Uterus (tissue), 4 donors: ENCODE results near the gene LYPD4. TPM values are rescaled to one million over a fixed set of nuclear protein-coding genes. Genes with fewer than 3 reads are reported as not detected.

Source experiments
- DNase-seq, 2 donors: peaks; one replicate each; pipeline ENCODE4 v3.0.0-alpha.2; 2019 to 2020
- H3K27ac ChIP-seq, 2 donors: fragments of 200-600 bp; sonication (generic); 1 replicate in 1 of 2; 2 replicates in 1 of 2; pipeline ENCODE4 v1.5.1; 2016 to 2018
- H3K27me3 ChIP-seq, 2 donors: fragments of 200-600 bp; sonication (generic); one replicate each; pipeline ENCODE4 v1.5.1; 2018 to 2019; ENCODE audit warnings: control low read depth in 1 of 2
- H3K36me3 ChIP-seq, 2 donors: fragments of 200-600 bp; sonication (generic); one replicate each; pipeline ENCODE4 v1.5.1; 2019; ENCODE audit warnings: control low read depth in 1 of 2
- H3K4me1 ChIP-seq, 2 donors: fragments of 200-600 bp; sonication (generic); one replicate each; pipeline ENCODE4 v1.5.1; 2018 to 2019; ENCODE audit warnings: control low read depth in 1 of 2
- H3K4me3 ChIP-seq, 2 donors: fragments of 200-600 bp; sonication (generic); 1 replicate in 1 of 2; 2 replicates in 1 of 2; pipeline ENCODE4 v1.5.1; 2018 to 2019; ENCODE audit warnings: mild to moderate bottlenecking in 1 of 2
- H3K9me3 ChIP-seq, 2 donors: fragments of 200-600 bp; sonication (generic); one replicate each; pipeline ENCODE4 v1.5.1; 2019; ENCODE audit warnings: control low read depth in 1 of 2
- CTCF ChIP-seq, 4 experiments: fragments of 200-600 bp in 2 of 4; fragments of 450-650 bp in 2 of 4; sonication (generic) in 2 of 4; IDR thresholded peaks; one replicate each; pipeline ENCODE4 v1.5.1; 2016 to 2019; ENCODE audit warnings: antibody characterized with exemption in 4 of 4, mild to moderate bottlenecking in 2 of 4, moderate library complexity in 1 of 4
- POLR2A ChIP-seq, 2 donors: fragments of 450-650 bp; IDR thresholded peaks; one replicate each; pipeline ENCODE4 v1.6.1; 2016; ENCODE audit warnings: antibody characterized with exemption in 2 of 2, mild to moderate bottlenecking in 1 of 2, moderate library complexity in 1 of 2
- intact Hi-C: fragments of 100-400 bp; cut with DNase I; formaldehyde crosslinking; loops from one replicate; pipeline ENCODE4 v1.15.1; 2023; ENCODE audit warnings: low total_unique reads
- total RNA-seq, 4 donors: library from RNA; depleted of rRNA in 3 of 4; stranded (reverse); fragments of >200 nt in 3 of 4; gene quantifications; one replicate each; pipeline versions ENCODE4 v1.1.0 to v1.2.4, GENCODE V29; 2014 to 2023
- donor health status: DM: yes; HTN: yes; CAD: no.

The LYPD4 gene
- total RNA-seq, 4 donors from 2014 or later = not detected

GRCh38 chr19:41815301-41815700 lies 29.2 kb downstream of the LYPD4 start:
- H3K4me3 ChIP-seq = no peak overlapping the region
- no peaks in the 10 kb centered on the region for H3K9me3 ChIP-seq
- H3K27me3 ChIP-seq = no peaks in the 10 kb centered on the region
- H3K4me1 ChIP-seq = no peaks in the 10 kb centered on the region
- no peak for TF ChIP-seq CTCF (IDR thresholded peaks at IDR 0.05)
- no peak for TF ChIP-seq POLR2A (IDR thresholded peaks at IDR 0.05)
- H3K36me3 ChIP-seq = no peaks in the 10 kb centered on the region
- no peak for DNase-seq
- H3K27ac ChIP-seq = no peak overlapping the region
- intact Hi-C loops = no loop called here

- H3K36me3 ChIP-seq = no peaks in the 10 kb centered on the region
- no peaks in the 10 kb centered on the region for H3K9me3 ChIP-seq
- H3K4me3 ChIP-seq = no peak overlapping the region
- TF ChIP-seq CTCF (IDR thresholded peaks at IDR 0.05) = no peak
- TF ChIP-seq POLR2A (IDR thresholded peaks at IDR 0.05) = no peak
- H3K27me3 ChIP-seq = no peaks in the 10 kb centered on the region
- DNase-seq = no peak
- no peak overlapping the region for H3K27ac ChIP-seq
- intact Hi-C loops = no loop called here
- no peaks in the 10 kb centered on the region for H3K4me1 ChIP-seq
Measured at GRCh38 chr19:41813911-41814310, 30.6 kb downstream of the LYPD4 start.

- H3K36me3 ChIP-seq = no peaks in the 10 kb centered on the region
- H3K27me3 ChIP-seq = no peaks in the 10 kb centered on the region
- no peaks in the 10 kb centered on the region for H3K9me3 ChIP-seq
- no peak for DNase-seq
- TF ChIP-seq CTCF (IDR thresholded peaks at IDR 0.05) (no peak), POLR2A (IDR thresholded peaks at IDR 0.05) (no peak)
- H3K4me1 ChIP-seq = no peaks in the 10 kb centered on the region
- H3K27ac ChIP-seq = no peak overlapping the region
- H3K4me3 ChIP-seq = no peak overlapping the region
- intact Hi-C loops = no loop called here
Measured at GRCh38 chr19:41811981-41812380, 32.5 kb downstream of the LYPD4 start.

- Histone ChIP-seq H3K36me3 (no peaks in the 10 kb centered on the region), H3K27me3 (no peaks in the 10 kb centered on the region), H3K9me3 (no peaks in the 10 kb centered on the region), H3K4me1 (no peaks in the 10 kb centered on the region), H3K27ac (no peak overlapping the region), H3K4me3 (no peak overlapping the region)
- TF ChIP-seq POLR2A (IDR thresholded peaks at IDR 0.05) (no peak), CTCF (IDR thresholded peaks at IDR 0.05) (no peak)
- intact Hi-C loops = no loop called here
- DNase-seq = no peak
Measured at GRCh38 chr19:41811036-41811435, 33.4 kb downstream of the LYPD4 start.

GRCh38 chr19:41810301-41810700 lies 34.2 kb downstream of the LYPD4 start:
- no peaks in the 10 kb centered on the region for H3K4me1 ChIP-seq
- intact Hi-C loops = no loop called here
- H3K27me3 ChIP-seq = no peaks in the 10 kb centered on the region
- H3K9me3 ChIP-seq = no peaks in the 10 kb centered on the region
- DNase-seq = no peak
- no peak overlapping the region for H3K4me3 ChIP-seq
- no peaks in the 10 kb centered on the region for H3K36me3 ChIP-seq
- H3K27ac ChIP-seq = no peak overlapping the region
- TF ChIP-seq POLR2A (IDR thresholded peaks at IDR 0.05) (no peak), CTCF (IDR thresholded peaks at IDR 0.05) (no peak)
